Measurements from ENCODE around the gene ARL6.

- TF ChIP-seq CTCF (IDR thresholded peaks at IDR 0.05) = no peak
- TF ChIP-seq POLR2A (IDR thresholded peaks at IDR 0.05) = no peak
These were observed 63.3 kb downstream of the ARL6 start for GRCh38 chr3:97827741-97828471.
